Measurements from ENCODE around the gene SPOCK1. TPM values are rescaled to one million over a fixed set of nuclear protein-coding genes. Genes with fewer than 3 reads are reported as not detected.

SPOCK1 gene
- polyA plus RNA-seq, 1 experiment: 76.0 TPM

GRCh38 chr5:137383909-137384308, 115.2 kb downstream of the SPOCK1 start:
- ChIA-PET POLR2A (no interaction called here), CTCF (interaction anchor here (1.2 kb wide), 1 partner anchor 115 kb away, joined by 3 read pairs; no protein-coding TSS in a partner anchor)
- TF ChIP-seq, protein P1, sequence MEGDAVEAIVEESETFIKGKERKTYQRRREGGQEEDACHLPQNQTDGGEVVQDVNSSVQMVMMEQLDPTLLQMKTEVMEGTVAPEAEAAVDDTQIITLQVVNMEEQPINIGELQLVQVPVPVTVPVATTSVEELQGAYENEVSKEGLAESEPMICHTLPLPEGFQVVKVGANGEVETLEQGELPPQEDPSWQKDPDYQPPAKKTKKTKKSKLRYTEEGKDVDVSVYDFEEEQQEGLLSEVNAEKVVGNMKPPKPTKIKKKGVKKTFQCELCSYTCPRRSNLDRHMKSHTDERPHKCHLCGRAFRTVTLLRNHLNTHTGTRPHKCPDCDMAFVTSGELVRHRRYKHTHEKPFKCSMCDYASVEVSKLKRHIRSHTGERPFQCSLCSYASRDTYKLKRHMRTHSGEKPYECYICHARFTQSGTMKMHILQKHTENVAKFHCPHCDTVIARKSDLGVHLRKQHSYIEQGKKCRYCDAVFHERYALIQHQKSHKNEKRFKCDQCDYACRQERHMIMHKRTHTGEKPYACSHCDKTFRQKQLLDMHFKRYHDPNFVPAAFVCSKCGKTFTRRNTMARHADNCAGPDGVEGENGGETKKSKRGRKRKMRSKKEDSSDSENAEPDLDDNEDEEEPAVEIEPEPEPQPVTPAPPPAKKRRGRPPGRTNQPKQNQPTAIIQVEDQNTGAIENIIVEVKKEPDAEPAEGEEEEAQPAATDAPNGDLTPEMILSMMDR (IDR thresholded peaks at IDR 0.05; ENCODE audit: low read depth, low read length): no peak
- H3K4me3 ChIP-seq (ENCODE audit: low read depth, low read length): no peak overlapping the region
- no peaks in the 10 kb centered on the region for H3K27me3 ChIP-seq (ENCODE audit: control insufficient read depth, insufficient read depth, low read length)
- H3K27ac ChIP-seq (ENCODE audit: low read depth, low read length): no peak overlapping the region
- H3K9me3 ChIP-seq (ENCODE audit: control insufficient read depth, insufficient read depth, low read length): peaks cover 8% of the 10 kb centered on the region
- no peak for DNase-seq (ENCODE audit: low read depth, low spot score)

DNA sequence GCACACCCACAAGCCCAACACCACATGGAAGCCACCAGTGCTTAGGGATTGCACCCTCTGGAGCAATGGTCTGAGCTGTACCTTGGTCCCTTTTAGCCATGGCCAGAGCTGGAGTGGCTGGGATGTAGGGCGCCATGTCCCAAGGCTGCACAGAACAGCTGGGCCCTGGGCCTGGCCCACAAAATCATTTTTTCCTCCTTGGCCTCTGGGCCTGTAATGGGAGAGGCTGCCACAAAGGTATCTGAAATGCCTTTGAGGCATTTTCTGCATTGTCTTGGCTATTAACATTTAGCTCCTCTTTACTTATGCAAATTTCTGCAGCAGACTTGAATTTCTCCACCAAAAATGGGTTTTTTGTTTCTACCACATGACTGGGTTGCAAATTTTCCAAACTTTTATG, 117.6 kb downstream of the SPOCK1 start:
- Histone ChIP-seq H3K9me3 (ENCODE audit: control insufficient read depth, insufficient read depth, low read length) (peaks cover 8% of the 10 kb centered on the region), H3K27me3 (ENCODE audit: control insufficient read depth, insufficient read depth, low read length) (no peaks in the 10 kb centered on the region), H3K27ac (ENCODE audit: low read depth, low read length) (no peak overlapping the region), H3K4me3 (ENCODE audit: low read depth, low read length) (no peak overlapping the region)
- POLR2A ChIA-PET: no interaction called here
- CTCF ChIA-PET: no interaction called here
- no peak for DNase-seq (ENCODE audit: low read depth, low spot score)
- TF ChIP-seq, protein P1 (IDR thresholded peaks at IDR 0.05; ENCODE audit: low read depth, low read length): no peak

GRCh38 chr5:137379555-137380286, 119.4 kb downstream of the SPOCK1 start:
- H3K27me3 ChIP-seq (ENCODE audit: control insufficient read depth, insufficient read depth, low read length): no peaks in the 10 kb centered on the region
- H3K9me3 ChIP-seq (ENCODE audit: control insufficient read depth, insufficient read depth, low read length): peaks cover 8% of the 10 kb centered on the region
- DNase-seq (ENCODE audit: low read depth, low spot score): no peak
- TF ChIP-seq, protein P1 (IDR thresholded peaks at IDR 0.05; ENCODE audit: low read depth, low read length): no peak
- no peak overlapping the region for H3K4me3 ChIP-seq (ENCODE audit: low read depth, low read length)
- no peak overlapping the region for H3K27ac ChIP-seq (ENCODE audit: low read depth, low read length)
- ChIA-PET POLR2A (no interaction called here), CTCF (interaction anchor here (0.5 to 1.2 kb wide), 2 partner anchors 59 to 226 kb away, joined by 3 to 6 read pairs; no protein-coding TSS in a partner anchor)

DNA sequence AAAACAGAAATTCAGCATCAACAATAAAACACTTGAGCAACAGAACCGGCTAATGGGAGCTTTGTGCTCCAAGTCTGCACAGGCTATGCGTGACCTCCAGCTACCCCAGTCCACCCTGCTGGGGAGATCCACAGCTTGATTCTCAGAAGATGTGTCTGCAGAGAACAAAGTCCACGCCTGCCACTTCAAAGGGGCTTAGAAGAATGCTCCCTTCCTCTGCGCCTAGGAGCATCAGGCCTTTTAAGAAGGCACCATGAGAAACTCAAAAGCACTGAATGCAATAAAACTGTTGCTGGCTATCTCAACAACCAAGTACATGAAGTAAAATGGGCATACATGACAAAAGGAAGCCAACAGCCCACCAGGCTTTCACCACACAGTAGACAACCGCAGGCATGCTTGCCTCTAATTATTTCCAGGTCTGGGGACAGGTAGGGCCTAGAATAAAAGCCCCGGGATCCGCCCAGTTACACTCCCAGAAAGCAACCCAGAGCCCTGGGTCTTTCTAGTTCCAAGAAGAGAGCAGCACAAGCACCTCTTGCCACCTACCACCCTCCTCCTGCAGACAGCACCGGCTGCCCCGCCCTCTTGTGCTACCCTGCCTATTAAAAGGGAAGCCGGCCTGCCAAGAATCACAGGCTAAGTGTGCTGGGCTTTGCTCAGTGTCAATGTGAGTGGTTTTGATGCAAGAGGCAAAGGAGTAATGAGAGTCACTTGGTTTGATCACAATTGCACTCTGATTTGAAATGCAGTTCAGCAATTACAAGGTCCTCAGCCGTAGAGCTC, 123.2 kb downstream of the SPOCK1 start:
- Histone ChIP-seq H3K27me3 (ENCODE audit: control insufficient read depth, insufficient read depth, low read length) (no peaks in the 10 kb centered on the region), H3K4me3 (ENCODE audit: low read depth, low read length) (no peak overlapping the region), H3K9me3 (ENCODE audit: control insufficient read depth, insufficient read depth, low read length) (peaks cover under 1% of the 10 kb centered on the region; the same call in 1 of the 2 replicates), H3K27ac (ENCODE audit: low read depth, low read length) (no peak overlapping the region)
- CTCF ChIA-PET: interaction anchor here (0.6 kb wide), 1 partner anchor 51 kb away, joined by 3 read pairs; no protein-coding TSS in a partner anchor
- POLR2A ChIA-PET: no interaction called here
- TF ChIP-seq, protein P1 (IDR thresholded peaks at IDR 0.05; ENCODE audit: low read depth, low read length): no peak
- no peak for DNase-seq (ENCODE audit: low read depth, low spot score)

Measured in AG04450 (cell line).